PFSK-1 (cell line): Measurements from ENCODE around the gene ATP5PB.

ENCODE experiments used
- FOXP2 ChIP-seq: optimal IDR thresholded peaks from 2 replicates; pipeline ENCODE3; 2011; ENCODE audit warnings: borderline replicate concordance, control low read depth, inconsistent platforms; ENCODE audit not compliant: insufficient read depth; ENCODE audit errors: extremely low read length, extremely low read depth
- POLR2AphosphoS5 ChIP-seq: IDR thresholded peaks from 2 replicates; pipeline ENCODE4 v1.6.1; 2012; ENCODE audit warnings: low read depth, mild to moderate bottlenecking, control low read depth, low read length, moderate library complexity
- SIN3A ChIP-seq: IDR thresholded peaks from 2 replicates; pipeline ENCODE4 v1.6.1; 2012; ENCODE audit warnings: mild to moderate bottlenecking, low read length, moderate library complexity, borderline replicate concordance; ENCODE audit not compliant: insufficient read depth
- TAF1 ChIP-seq: IDR thresholded peaks from 2 replicates; pipeline ENCODE4 v1.6.1; 2012; ENCODE audit warnings: low read length, control low read depth, borderline replicate concordance; ENCODE audit not compliant: insufficient read depth
- TF ChIP-seq, protein P1 (sequence below), 2 experiments: IDR thresholded peaks; 2 replicates each; pipeline versions ENCODE4 v1.6.1 to v1.8.0; 2011 to 2012; ENCODE audit warnings: low read depth in 2 of 2, low read length in 2 of 2, control low read depth in 1 of 2, inconsistent platforms in 1 of 2, mild to moderate bottlenecking in 1 of 2, moderate library complexity in 1 of 2; ENCODE audit not compliant: insufficient read depth in 1 of 2

The ATP5PB gene

DNA sequence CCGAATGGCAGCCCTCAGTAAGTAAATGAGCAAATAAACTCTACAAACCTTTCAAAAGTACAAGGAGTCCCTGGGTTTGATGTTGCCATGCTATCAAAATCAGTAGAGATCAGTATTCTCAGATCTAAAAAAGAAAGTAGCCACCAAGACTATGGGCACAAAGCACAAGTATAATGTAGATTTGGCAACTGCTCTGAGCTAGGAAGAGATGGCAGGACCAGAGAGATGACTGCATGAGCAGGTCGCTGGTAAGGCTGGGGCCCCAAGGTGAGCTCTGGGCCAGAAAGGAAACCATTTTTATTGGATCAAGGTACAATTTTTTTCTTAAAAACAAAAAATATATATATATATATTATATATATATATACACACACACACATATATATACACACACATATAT is 57.3 kb downstream of the ATP5PB start:
- TF ChIP-seq, protein P1, sequence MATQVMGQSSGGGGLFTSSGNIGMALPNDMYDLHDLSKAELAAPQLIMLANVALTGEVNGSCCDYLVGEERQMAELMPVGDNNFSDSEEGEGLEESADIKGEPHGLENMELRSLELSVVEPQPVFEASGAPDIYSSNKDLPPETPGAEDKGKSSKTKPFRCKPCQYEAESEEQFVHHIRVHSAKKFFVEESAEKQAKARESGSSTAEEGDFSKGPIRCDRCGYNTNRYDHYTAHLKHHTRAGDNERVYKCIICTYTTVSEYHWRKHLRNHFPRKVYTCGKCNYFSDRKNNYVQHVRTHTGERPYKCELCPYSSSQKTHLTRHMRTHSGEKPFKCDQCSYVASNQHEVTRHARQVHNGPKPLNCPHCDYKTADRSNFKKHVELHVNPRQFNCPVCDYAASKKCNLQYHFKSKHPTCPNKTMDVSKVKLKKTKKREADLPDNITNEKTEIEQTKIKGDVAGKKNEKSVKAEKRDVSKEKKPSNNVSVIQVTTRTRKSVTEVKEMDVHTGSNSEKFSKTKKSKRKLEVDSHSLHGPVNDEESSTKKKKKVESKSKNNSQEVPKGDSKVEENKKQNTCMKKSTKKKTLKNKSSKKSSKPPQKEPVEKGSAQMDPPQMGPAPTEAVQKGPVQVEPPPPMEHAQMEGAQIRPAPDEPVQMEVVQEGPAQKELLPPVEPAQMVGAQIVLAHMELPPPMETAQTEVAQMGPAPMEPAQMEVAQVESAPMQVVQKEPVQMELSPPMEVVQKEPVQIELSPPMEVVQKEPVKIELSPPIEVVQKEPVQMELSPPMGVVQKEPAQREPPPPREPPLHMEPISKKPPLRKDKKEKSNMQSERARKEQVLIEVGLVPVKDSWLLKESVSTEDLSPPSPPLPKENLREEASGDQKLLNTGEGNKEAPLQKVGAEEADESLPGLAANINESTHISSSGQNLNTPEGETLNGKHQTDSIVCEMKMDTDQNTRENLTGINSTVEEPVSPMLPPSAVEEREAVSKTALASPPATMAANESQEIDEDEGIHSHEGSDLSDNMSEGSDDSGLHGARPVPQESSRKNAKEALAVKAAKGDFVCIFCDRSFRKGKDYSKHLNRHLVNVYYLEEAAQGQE (IDR thresholded peaks at IDR 0.05; ENCODE audit: insufficient read depth in 1 of 2, low read depth in 2 of 2, low read length in 2 of 2) = no peak
- no peak for TF ChIP-seq TAF1
- no peak for TF ChIP-seq SIN3A
- no peak for TF ChIP-seq FOXP2
- TF ChIP-seq POLR2AphosphoS5 = no peak

DNA sequence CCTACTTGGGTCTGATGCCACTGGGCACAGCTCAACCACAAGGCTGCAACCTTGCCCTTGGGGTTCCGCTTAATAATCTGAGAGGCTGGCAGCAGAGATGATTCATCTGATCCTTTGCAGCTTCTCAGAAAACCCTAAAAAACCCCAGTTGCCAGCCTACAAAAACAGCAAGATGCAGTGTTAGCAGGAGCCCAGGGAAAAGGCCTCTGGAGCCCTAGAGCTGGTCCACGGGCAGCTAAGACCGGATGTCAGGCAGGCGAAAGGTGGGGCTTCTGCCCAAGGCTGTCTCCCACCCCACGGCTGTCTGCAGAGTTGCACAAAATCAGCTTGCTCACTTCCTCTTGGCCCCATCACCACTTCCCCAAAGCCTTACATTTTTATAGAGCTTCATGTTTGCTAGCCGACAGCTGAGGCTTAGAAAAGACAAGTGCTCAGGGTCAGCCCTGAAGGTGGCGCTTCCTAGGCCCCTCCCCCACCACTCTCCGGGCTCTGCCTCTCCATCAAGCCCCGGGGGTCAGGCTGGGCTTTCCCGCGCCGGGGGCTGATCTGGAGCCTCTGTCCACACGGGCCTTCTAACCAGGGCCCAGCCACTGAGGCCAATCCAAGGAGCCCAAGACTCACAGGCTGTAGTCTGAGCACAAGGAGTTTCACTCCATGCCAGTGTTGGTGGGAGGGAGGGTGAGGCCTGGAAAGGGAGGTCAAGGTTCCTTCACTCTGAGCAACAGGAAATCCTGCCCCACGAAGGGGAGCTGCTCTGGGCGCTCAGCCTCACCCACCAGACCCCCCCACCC is 58.3 kb downstream of the ATP5PB start:
- TF ChIP-seq TAF1 (no peak), SIN3A (no peak), FOXP2 (no peak), POLR2AphosphoS5 (no peak)
- TF ChIP-seq, protein P1 (IDR thresholded peaks at IDR 0.05; ENCODE audit: insufficient read depth in 1 of 2, low read depth in 2 of 2, low read length in 2 of 2) = no peak

DNA sequence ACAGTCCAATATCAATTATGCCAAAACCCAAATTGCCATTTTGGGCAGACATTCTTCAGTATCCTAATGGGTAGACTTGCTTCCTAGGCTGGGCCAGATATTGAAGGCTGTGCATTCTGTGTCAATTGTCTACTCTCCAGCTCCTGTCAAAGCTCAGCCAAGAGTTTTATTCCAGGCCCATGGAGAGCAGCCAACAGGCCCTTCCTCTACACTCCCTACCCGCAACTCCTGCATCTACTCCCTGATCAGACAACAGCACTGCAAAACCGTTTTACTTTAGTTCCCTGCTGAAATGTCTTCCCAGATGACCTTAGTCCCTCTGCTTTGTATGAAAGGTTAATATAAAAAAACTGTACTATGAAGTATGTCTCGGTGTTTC is 60.7 kb downstream of the ATP5PB start:
- TF ChIP-seq, protein P1 (IDR thresholded peaks at IDR 0.05; ENCODE audit: insufficient read depth in 1 of 2, low read depth in 2 of 2, low read length in 2 of 2) = no peak
- TF ChIP-seq FOXP2 (no peak), TAF1 (no peak), SIN3A (no peak), POLR2AphosphoS5 (no peak)

DNA sequence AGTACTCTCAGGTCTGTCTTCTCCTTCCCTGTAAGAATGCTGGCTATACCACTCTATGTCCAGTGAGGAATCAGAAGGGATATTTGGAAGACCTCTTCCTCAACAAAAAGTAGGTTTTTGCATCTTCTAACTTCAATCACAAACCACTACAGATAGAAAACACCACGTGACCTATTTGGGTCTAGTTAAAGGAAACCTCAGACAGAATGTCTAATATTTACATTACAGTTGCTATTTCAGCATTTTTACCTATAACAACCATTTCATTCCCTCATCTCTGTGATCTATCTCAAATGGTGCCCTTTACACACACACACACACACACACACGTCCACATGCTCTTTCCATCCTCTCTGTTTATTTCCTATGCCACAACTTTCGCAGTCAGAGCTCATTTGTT is 62.1 kb downstream of the ATP5PB start:
- TF ChIP-seq FOXP2 (no peak), POLR2AphosphoS5 (no peak), TAF1 (no peak), SIN3A (no peak)
- TF ChIP-seq, protein P1 (IDR thresholded peaks at IDR 0.05; ENCODE audit: insufficient read depth in 1 of 2, low read depth in 2 of 2, low read length in 2 of 2) = no peak
